NCI-H345 (cell line): Measurements from ENCODE around the gene PPP1R3F.

Source experiments
- DNase-seq: peaks from one replicate; lab custom pipeline; 2025; lab: John Stamatoyannopoulos, UW

PPP1R3F gene

GRCh38 chrX:49250066-49250465 lies 19.5 kb upstream of the PPP1R3F start:
- DNase-seq = no peak

GRCh38 chrX:49250578-49250977 lies 19.0 kb upstream of the PPP1R3F start:
- DNase-seq = no peak

GRCh38 chrX:49251325-49251724 lies 18.3 kb upstream of the PPP1R3F start:
- no peak for DNase-seq

GRCh38 chrX:49254639-49255038 lies 15.0 kb upstream of the PPP1R3F start:
- no peak for DNase-seq

- no peak for DNase-seq
These were observed 13.2 kb upstream of the PPP1R3F start for GRCh38 chrX:49256268-49256995.

- no peak for DNase-seq
These were observed 12.4 kb upstream of the PPP1R3F start for GRCh38 chrX:49257074-49257790.

GRCh38 chrX:49257846-49258748 lies 11.5 kb upstream of the PPP1R3F start:
- DNase-seq = no peak

- DNase-seq = no peak
These were observed 10.9 kb upstream of the PPP1R3F start for GRCh38 chrX:49258749-49259124.

GRCh38 chrX:49260221-49260985 lies 9.2 kb upstream of the PPP1R3F start:
- no peak for DNase-seq

GRCh38 chrX:49262603-49263002 lies 7.0 kb upstream of the PPP1R3F start:
- no peak for DNase-seq

- no peak for DNase-seq
These were observed 6.0 kb upstream of the PPP1R3F start for GRCh38 chrX:49263631-49264030.

GRCh38 chrX:49264460-49264859 lies 5.1 kb upstream of the PPP1R3F start, which contains the start of gene FOXP3:
Gene FOXP3, minus strand, starts transcription at chrX:49264710. Its CDS starts 6,205 bp downstream, at chrX:49258505.
- no peak for DNase-seq

GRCh38 chrX:49266523-49267445 lies 2.8 kb upstream of the PPP1R3F start:
- DNase-seq = no peak

- DNase-seq = no peak
These were observed 937 bp upstream of the PPP1R3F start for GRCh38 chrX:49268702-49269009.

GRCh38 chrX:49269010-49269766 lies 405 bp upstream of the PPP1R3F start:
- peak; percentile 98 for DNase-seq

GRCh38 chrX:49270249-49270921 lies 792 bp downstream of the PPP1R3F start:
- DNase-seq = no peak

- DNase-seq = no peak
These were observed 1.7 kb downstream of the PPP1R3F start for GRCh38 chrX:49271341-49271740.

GRCh38 chrX:49272421-49272820 lies 2.8 kb downstream of the PPP1R3F start:
- no peak for DNase-seq

- no peak for DNase-seq
These were observed 3.7 kb downstream of the PPP1R3F start for GRCh38 chrX:49273181-49273727.
